ENCODE results near the gene HAO2.

DNA sequence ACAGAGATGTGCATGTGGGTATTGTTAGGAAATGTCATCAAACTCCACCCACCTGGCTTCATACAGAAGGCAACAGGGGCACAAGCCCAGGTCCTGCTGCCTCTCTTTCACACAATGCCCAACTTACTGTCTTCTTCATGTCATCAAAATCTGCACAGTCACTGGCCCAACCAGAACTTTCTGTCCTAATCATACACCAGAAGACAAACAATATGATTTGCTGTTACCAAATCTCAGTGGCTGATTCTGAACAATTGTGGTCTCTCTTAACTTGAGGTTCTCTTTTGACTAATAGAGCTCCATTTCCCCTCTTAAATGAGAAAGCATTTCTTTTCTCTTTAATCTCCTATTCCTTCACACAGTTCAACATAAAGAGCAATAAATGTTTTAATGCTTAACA lies 54.0 kb downstream of the HAO2 start:
- TF ChIP-seq TAF1 (IDR thresholded peaks at IDR 0.05; ENCODE audit: low read depth, low read length) (no peak), POLR2A (IDR thresholded peaks at IDR 0.05; ENCODE audit: low read depth, low read length) (no peak), PAX5 (IDR thresholded peaks at IDR 0.05; ENCODE audit: insufficient read depth, low read length, severe bottlenecking) (no peak), POLR2AphosphoS5 (IDR thresholded peaks at IDR 0.05; ENCODE audit: low read depth, low read length) (no peak)
